OCI-LY1 (cell line): ENCODE measurements around the gene MARCHF5.
"Not testable (repeated sequence)": the region's sequence is repeated elsewhere in the genome, so short reads cannot be mapped to it uniquely, and the experiment has no call there.

ENCODE experiments used
- H2AFZ ChIP-seq: fragments of 200-600 bp; sonication (generic), shearing (Covaris generic); 2 replicates; pipeline ENCODE4 v1.6.0; 2014; ENCODE audit warnings: antibody characterized with exemption, mild to moderate bottlenecking, low read length
- H3F3A ChIP-seq: fragments of 200-600 bp; sonication (generic), shearing (Covaris generic); 2 replicates; pipeline ENCODE4 v1.6.0; 2014; ENCODE audit warnings: mild to moderate bottlenecking, antibody characterized with exemption, low read length, moderate library complexity; ENCODE audit not compliant: insufficient read depth
- H3K27ac ChIP-seq: fragments of 200-600 bp; sonication (generic); 2 replicates; pipeline ENCODE4 v1.5.1; 2014; ENCODE audit warnings: low read length, mixed run types, mild to moderate bottlenecking, low read depth; ENCODE audit not compliant: poor library complexity, severe bottlenecking
- H3K27me3 ChIP-seq: fragments of 200-600 bp; sonication (generic); 2 replicates; pipeline ENCODE4 v1.6.0; 2014; ENCODE audit warnings: antibody characterized with exemption, mild to moderate bottlenecking, low read length, moderate library complexity; ENCODE audit not compliant: insufficient read depth
- H3K36me3 ChIP-seq: fragments of 200-600 bp; sonication (generic); 2 replicates; pipeline ENCODE4 v1.6.1; 2014; ENCODE audit warnings: mild to moderate bottlenecking, antibody characterized with exemption, low read length, moderate library complexity, mixed read lengths; ENCODE audit not compliant: insufficient read depth
- H3K4me1 ChIP-seq: fragments of 200-600 bp; sonication (generic); 2 replicates; pipeline ENCODE4 v1.5.1; 2014; ENCODE audit warnings: mild to moderate bottlenecking, low read length, moderate library complexity; ENCODE audit not compliant: insufficient read depth, severe bottlenecking
- H3K4me2 ChIP-seq: fragments of 200-600 bp; sonication (generic), shearing (Covaris generic); 2 replicates; pipeline ENCODE4 v1.6.1; 2014; ENCODE audit warnings: low read length
- H3K4me3 ChIP-seq: fragments of 200-600 bp; sonication (generic); 2 replicates; pipeline ENCODE4 v1.5.1; 2014; ENCODE audit warnings: low read length, low read depth, mild to moderate bottlenecking, mixed read lengths; ENCODE audit not compliant: poor library complexity, severe bottlenecking
- H3K79me2 ChIP-seq: fragments of 200-600 bp; shearing (Covaris generic); 2 replicates; pipeline ENCODE4 v1.6.1; 2016; ENCODE audit warnings: mixed run types, low read length, mixed read lengths; ENCODE audit not compliant: insufficient read depth
- H3K9ac ChIP-seq: fragments of 200-600 bp; sonication (generic), shearing (Covaris generic); 2 replicates; pipeline ENCODE4 v1.6.1; 2014; ENCODE audit warnings: mild to moderate bottlenecking, low read length, mixed read lengths
- H3K9me2 ChIP-seq: fragments of 200-600 bp; sonication (generic), shearing (Covaris generic); 2 replicates; pipeline ENCODE4 v1.6.1; 2014; ENCODE audit warnings: low read depth, mild to moderate bottlenecking, low read length, mixed read lengths
- H3K9me3 ChIP-seq: fragments of 200-600 bp; shearing (Covaris generic); 2 replicates; pipeline ENCODE4 v1.6.1; 2014; ENCODE audit warnings: low read length, mixed read lengths
- H4K20me1 ChIP-seq: fragments of 200-600 bp; sonication (generic), shearing (Covaris generic); 2 replicates; pipeline ENCODE4 v1.6.0; 2016; ENCODE audit warnings: mild to moderate bottlenecking, low read length; ENCODE audit not compliant: insufficient read depth
- CTCF ChIP-seq: fragments of 200-600 bp; sonication (generic), shearing (Covaris generic); IDR thresholded peaks from 2 replicates; pipeline ENCODE4 v1.5.1; 2017; ENCODE audit warnings: mild to moderate bottlenecking, antibody characterized with exemption, low read length, moderate library complexity, mixed read lengths
- EZH2 ChIP-seq: fragments of 200-600 bp; sonication (generic), shearing (Covaris generic); IDR thresholded peaks from 2 replicates; pipeline ENCODE4 v1.8.0; 2017; ENCODE audit warnings: borderline replicate concordance, mixed run types, mild to moderate bottlenecking, antibody characterized with exemption, low read length, moderate library complexity, mixed read lengths

MARCHF5 gene

GRCh38 chr10:92387289-92387940 lies 96.4 kb downstream of the MARCHF5 start:
- H3K79me2 ChIP-seq, result no peaks in the 10 kb centered on the region
- H3K36me3 ChIP-seq, result no peaks in the 10 kb centered on the region
- H3K27ac ChIP-seq, result no peak overlapping the region
- no peak overlapping the region for H2AFZ ChIP-seq
- no peak for TF ChIP-seq CTCF
- no peaks in the 10 kb centered on the region for H3K9me2 ChIP-seq
- no peak overlapping the region for H3K9ac ChIP-seq
- H3K4me1 ChIP-seq, result no peaks in the 10 kb centered on the region
- H3K4me2 ChIP-seq, result no peak overlapping the region
- H3F3A ChIP-seq, result no peaks in the 10 kb centered on the region
- no peak overlapping the region for H3K4me3 ChIP-seq
- H4K20me1 ChIP-seq, result no peaks in the 10 kb centered on the region
- no peaks in the 10 kb centered on the region for H3K9me3 ChIP-seq
- H3K27me3 ChIP-seq, result no peaks in the 10 kb centered on the region

DNA sequence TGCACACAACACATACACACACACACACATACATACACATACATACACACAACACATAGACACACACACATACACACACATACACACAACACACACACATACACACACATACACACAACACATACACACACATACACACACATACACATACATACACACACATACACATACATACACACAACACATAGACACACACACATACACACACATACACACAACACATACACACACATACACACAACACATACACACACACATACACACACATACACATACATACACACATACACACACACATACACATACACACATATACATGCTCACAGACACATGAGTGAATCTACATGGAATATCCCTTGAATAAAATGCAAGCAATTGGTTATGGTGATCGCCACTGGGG lies 102.2 kb downstream of the MARCHF5 start:
- not testable (repeated sequence) for H3K4me2 ChIP-seq, H3K9ac ChIP-seq, H3F3A ChIP-seq, H3K36me3 ChIP-seq, H3K9me3 ChIP-seq, H3K79me2 ChIP-seq, H3K27me3 ChIP-seq, H3K9me2 ChIP-seq, H4K20me1 ChIP-seq, H3K4me1 ChIP-seq, H3K4me3 ChIP-seq, H3K27ac ChIP-seq, H2AFZ ChIP-seq

GRCh38 chr10:92395271-92395670 lies 104.3 kb downstream of the MARCHF5 start:
- H3K79me2 ChIP-seq, result no peaks in the 10 kb centered on the region
- H3K9me2 ChIP-seq, result no peaks in the 10 kb centered on the region
- H3F3A ChIP-seq, result no peaks in the 10 kb centered on the region
- no peaks in the 10 kb centered on the region for H3K36me3 ChIP-seq
- no peak overlapping the region for H3K9ac ChIP-seq
- no peak overlapping the region for H3K27ac ChIP-seq
- no peak overlapping the region for H3K4me3 ChIP-seq
- H4K20me1 ChIP-seq, result no peaks in the 10 kb centered on the region
- no peak overlapping the region for H3K4me2 ChIP-seq
- no peak overlapping the region for H2AFZ ChIP-seq
- no peak for TF ChIP-seq CTCF
- no peak for TF ChIP-seq EZH2
- no peaks in the 10 kb centered on the region for H3K27me3 ChIP-seq
- H3K4me1 ChIP-seq, result no peaks in the 10 kb centered on the region
- no peaks in the 10 kb centered on the region for H3K9me3 ChIP-seq

DNA sequence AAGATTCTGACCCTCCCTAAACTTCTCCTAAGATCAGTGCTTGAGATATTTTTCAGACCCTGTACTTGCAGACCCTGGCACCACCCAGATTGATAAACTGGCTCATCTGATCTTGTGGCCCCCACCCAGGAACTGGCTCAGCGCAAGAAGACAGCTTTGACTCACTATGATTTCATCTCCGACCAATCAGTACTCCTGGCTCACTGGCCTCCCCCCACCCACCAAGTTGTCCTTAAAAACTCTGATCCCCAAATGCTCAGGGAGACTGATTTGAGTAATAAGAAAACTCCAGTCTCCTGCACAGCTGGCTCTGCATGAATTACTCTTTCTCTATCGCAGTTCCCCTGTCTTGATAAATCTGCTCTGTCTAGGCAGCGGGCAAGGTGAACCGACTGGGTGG lies 111.3 kb downstream of the MARCHF5 start:
- H3K27me3 ChIP-seq, H3K4me3 ChIP-seq, H2AFZ ChIP-seq, H3K4me1 ChIP-seq, H3K9ac ChIP-seq, H3K9me2 ChIP-seq, H3F3A ChIP-seq, H3K4me2 ChIP-seq, H4K20me1 ChIP-seq, H3K9me3 ChIP-seq, H3K27ac ChIP-seq, H3K79me2 ChIP-seq, H3K36me3 ChIP-seq: not testable (repeated sequence)
